HG03558 (cell line): ENCODE data around the gene USP38.
"Not testable (repeated sequence)": the region's sequence is repeated elsewhere in the genome, so short reads cannot be mapped to it uniquely, and the experiment has no call there.

Experiments
- ATAC-seq: cut with Tn5 transposase; IDR thresholded peaks from one replicate; pipeline ENCODE4 v1.9.1; 2021; ENCODE audit warnings: moderate number of reproducible peaks; ENCODE audit not compliant: unreplicated experiment; ENCODE audit errors: extremely low read depth

The USP38 gene

GRCh38 chr4:143184503-143185252 is at the start of gene USP38:
TSS of gene USP38 (plus strand) at chr4:143184917. CDS start at chr4:143185451, 534 bp downstream.
- peak; percentile 54 for ATAC-seq

- no peak for ATAC-seq
Observed at GRCh38 chr4:143135358-143135757, 49.4 kb upstream of the USP38 start.

- no peak for ATAC-seq
Observed at GRCh38 chr4:143140696-143141095, 44.0 kb upstream of the USP38 start.

DNA sequence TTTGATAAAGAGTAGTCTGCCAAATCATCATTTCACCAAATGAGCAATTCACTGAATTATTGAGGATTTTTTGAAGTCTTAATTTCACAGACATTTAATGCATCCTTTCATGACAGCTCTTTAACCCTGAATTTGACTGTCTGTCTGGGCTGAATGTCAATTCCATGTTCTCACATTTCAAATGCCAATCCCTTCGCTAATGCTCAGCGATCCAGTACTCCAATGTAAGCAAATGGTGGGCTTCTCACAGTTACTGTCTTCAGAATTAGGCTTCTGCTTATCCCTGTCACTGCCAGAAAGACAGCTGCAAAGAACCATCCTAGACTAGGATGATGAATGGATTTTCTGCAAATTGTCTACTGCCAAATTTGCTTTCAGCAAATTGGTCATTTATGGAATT is 36.2 kb upstream of the USP38 start:
- no peak for ATAC-seq

DNA sequence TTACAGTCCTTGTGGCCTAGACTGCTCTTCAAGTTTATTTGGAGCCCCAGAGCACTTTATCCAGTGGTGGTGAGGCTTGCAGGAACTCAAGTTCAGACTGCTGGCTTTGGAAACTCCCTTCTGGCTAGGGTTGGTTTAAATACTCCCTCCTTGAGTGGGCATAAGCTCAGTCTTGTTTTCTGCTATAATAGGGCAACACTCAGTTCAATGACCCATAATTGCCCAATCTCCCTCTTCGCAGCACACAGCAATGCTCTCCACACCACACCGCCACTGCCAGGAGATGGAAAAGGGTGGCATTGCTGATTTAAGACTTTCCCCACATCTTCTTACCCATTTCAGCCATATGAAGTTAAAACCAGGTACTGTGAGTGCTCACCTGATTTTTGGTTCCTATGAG is 27.9 kb upstream of the USP38 start:
- no peak for ATAC-seq

DNA sequence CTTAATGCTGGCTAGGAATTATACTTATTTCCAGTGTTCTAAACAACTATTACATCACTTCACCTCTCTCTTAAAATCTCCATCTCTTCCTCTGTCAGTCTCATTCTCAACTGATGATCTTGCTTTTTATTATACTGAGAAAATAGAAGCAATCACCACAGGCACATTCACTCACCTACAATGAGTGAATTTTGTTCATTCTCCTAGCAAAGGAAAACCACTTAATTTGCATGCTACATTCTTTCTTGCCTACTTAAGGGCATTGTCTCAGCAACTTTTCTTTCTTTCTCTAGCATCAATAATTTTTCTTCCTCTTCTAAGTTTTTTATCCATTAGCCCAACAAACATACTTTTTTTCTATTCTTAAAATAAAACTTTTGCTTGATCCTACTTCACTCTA is 21.1 kb upstream of the USP38 start:
- no peak for ATAC-seq

DNA sequence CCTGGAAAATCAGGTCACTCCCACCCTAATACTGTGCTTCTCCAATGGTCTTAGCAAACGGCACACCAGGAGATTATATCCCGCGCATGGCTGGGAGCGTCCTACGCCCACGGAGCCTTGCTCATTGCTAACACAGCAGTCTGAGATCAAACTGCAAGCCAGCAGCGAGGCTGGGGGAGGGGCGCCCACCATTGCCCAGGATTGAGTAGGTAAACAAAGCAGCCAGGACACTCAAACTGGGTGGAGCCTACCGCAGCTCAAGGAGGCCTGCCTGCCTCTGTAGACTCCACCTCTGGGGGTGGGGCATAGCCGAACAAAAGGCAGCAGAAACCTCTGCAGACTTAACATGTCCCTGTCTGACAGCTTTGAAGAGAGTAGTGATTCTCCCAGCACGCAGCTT is 18.0 kb upstream of the USP38 start:
- ATAC-seq: not testable (repeated sequence)

- ATAC-seq: no peak
Observed at GRCh38 chr4:143178923-143179322, 5.8 kb upstream of the USP38 start.

- ATAC-seq: no peak
Observed at GRCh38 chr4:143183513-143184216, 1.1 kb upstream of the USP38 start.

DNA sequence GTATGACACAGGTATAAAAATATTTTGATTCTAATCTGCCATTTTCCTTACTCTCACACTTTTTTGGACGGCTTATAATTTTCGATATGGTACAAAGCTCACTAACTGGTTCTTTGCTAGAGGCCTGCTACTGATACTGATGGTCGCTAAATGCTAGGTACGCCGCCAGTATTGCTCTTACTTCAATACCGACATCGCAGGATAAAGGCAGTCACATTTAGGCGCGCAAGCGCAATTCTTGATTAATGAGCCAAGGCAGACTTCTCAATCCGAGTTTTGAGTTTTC is 557 bp upstream of the USP38 start:
- peak; percentile 7 for ATAC-seq

GRCh38 chr4:143185253-143186107 is 763 bp downstream of the USP38 start:
- peak; percentile 1 for ATAC-seq

DNA sequence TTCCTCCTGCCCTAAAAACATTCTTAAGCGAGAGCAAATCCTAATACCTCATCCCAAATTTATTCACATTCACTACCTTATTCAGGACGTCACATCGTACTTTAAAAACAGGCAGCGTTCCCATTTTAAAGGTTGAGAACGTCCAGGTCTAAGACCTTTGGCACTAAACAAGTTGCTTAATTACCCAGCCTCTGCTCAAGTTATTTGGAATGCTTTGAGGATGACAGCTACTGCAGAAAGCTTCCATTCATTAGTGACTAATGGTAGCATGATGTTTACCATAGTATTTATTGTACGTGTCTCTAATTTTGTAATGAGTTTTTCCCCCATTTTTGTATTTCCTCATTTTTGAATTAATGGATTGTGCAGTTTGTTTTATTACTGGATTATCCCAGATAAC is 1.5 kb downstream of the USP38 start:
- ATAC-seq: no peak

GRCh38 chr4:143186649-143187048 is 1.9 kb downstream of the USP38 start:
- ATAC-seq: no peak

DNA sequence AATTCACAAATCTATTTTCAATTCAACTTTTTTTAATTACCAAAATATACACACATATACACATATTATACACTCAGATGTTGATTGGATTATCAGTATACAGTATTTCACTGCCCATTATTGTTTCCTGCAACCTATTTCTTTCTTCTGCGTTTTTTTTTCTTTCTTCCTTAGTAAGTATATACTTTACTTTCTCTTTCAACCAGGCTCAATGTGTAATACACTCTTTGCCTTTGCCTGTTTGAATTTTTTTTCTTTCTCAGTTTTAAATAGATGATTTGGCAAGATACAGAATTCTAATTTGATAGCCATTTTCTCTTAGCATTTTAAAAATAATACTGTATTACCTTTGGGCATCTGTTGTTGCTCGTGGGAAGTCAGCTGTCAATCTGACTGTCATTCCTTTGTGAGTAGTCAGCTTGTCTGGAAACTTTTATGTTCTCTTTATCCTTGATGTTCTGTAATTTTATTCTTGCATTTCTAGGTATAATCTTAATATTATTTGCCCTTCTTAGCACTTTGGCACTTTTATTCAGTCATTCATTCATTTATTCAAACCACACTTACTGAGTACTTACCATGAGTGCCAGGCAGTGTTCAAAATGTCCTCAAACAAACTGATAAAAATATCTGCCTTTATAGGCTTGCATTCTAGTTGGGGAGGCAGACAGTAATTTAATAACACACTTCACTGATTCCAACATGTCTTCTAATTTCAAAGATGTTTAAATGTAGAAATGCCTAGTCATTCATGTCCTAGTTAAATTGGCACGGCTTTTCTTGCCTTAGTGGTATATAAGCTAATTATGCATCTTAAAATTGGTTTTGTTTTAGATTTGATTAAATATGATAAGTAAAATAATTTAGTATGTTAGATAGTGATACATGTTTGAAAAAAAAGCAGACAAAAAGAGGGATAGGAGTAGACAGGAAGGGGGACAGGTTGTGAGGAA is 3.7 kb downstream of the USP38 start:
- no peak for ATAC-seq

GRCh38 chr4:143189528-143189927 is 4.8 kb downstream of the USP38 start:
- peak; percentile 26 for ATAC-seq

- no peak for ATAC-seq
Observed at GRCh38 chr4:143195581-143195980, 10.9 kb downstream of the USP38 start.

DNA sequence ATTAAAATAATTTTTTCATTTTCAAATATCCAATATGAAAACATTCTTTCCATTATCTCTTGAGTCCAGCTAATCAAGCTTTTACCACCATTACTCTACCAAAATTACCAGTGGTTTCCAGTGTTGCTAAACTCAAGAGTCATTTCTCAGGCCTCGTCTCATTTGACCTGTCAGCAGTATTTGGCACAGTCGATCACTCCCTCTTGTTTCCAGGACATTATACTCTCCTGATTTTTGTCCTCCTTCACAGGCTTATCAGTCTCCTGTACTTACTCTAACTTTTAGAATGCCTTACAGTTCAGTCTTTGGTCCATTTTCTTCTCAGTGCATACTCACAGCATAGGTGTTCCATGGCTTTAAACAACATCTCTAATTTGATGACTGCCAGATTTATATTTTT is 11.6 kb downstream of the USP38 start:
- ATAC-seq: no peak

DNA sequence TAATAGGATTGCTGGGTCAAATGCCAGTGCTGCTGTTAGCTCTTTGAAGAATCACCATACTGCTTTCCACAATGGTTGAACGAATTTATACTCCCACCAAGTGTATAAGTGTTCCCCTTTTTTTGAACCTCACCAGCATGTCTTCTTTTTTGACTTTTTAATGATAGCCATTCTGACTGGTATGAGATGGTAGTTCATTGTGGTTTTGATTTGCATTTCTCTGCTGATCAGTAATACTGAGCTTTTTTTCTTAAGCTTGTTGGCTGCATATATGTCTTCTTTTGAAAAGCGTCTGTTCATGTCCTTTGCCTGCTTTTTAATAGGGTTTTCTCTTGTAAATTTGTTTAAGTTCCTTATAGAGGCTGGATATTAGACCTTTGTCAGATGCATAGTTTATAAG is 14.8 kb downstream of the USP38 start:
- ATAC-seq: no peak

- ATAC-seq: no peak
Observed at GRCh38 chr4:143202824-143203223, 18.1 kb downstream of the USP38 start.

DNA sequence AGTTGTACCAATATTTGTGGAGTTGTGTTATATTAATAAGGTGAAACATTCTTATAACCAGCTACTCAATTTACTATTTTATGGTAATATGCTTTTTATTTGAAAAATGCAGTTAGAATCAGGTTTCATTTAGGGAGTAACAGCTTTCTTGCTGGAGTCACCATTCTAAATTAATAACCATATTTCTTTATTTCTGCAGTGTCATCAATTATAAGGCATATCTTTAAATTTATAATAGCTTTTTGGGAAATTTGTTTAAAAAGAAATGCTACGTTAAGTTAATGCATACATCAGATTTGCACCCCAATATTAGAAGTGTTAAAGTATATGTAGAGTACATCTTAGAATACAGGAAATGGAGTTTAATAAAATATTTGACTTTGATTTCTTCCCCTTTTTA is 18.9 kb downstream of the USP38 start:
- ATAC-seq: no peak
